Measurements from ENCODE around the gene PIP5K1B. TPM values are rescaled to one million over a fixed set of nuclear protein-coding genes. Genes with fewer than 3 reads are reported as not detected.

Gene PIP5K1B
- total RNA-seq, 1 experiment from 2014 or later, result 5.2 TPM

DNA sequence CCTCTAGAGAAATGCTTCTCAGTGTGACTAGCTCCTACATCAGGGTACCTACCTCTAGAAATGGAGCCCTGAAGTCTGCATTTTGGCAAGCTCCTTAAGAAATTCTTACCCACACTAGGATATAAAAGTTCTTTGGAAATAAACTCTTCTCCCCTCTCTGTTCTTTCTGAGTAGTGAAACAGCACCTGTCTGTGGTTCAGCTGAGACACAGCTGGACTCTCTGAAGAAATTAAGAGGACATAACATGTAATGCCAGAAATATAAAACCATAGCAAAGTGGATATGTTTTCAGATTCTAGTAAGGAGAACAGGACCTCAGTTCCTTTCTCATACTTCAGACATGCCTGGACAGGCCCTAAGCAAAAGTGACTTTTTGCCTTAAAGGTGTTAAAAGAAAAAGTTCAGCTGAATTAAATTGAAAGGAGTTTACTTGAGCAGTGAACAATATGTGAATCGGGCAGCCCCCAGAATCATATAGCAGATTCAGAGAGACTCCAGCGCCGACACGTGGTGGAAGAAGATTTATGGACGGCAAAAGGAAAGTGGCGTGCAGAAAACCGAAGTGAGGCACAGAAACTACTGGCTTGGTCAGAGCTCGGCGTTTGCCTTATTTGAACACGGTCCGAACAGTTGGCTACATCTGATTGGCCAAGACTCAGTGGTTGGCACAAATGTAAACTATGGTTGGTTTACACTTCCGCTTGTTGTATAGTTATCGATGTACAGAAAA lies 244.4 kb downstream of the PIP5K1B start:
- H3K4me3 Mint-ChIP-seq, result no peak overlapping the region
- no peaks in the 10 kb centered on the region for H3K36me3 Mint-ChIP-seq
- peaks cover 6% of the 10 kb centered on the region for H3K27me3 Mint-ChIP-seq (ENCODE audit: low read depth)
- H3K4me1 Mint-ChIP-seq, result peaks cover 82% of the 10 kb centered on the region
- POLR2A ChIA-PET, result no interaction called here
- CTCF ChIA-PET, result interaction anchor here (0.6 to 2.7 kb wide), 10 partner anchors 17 to 381 kb away, joined by 3 to 10 read pairs (median 4); no protein-coding TSS in a partner anchor
- no peaks in the 10 kb centered on the region for H3K9me3 Mint-ChIP-seq
- DNase-seq (ENCODE audit: low spot score) (no peak), ATAC-seq (no peak)
- no peak overlapping the region; the same call in none of the 2 replicates for H3K27ac Mint-ChIP-seq
- TF ChIP-seq EMX1 (CRISPR knock-in tag; IDR thresholded peaks at IDR 0.05) (no peak), RORB (CRISPR knock-in tag; IDR thresholded peaks at IDR 0.05) (no peak), CBFB (CRISPR knock-in tag; IDR thresholded peaks at IDR 0.05; ENCODE audit: low read depth) (no peak), MYBL2 (CRISPR knock-in tag; IDR thresholded peaks at IDR 0.05) (no peak), CREB1 (CRISPR knock-in tag; IDR thresholded peaks at IDR 0.05) (no peak), ELF4 (CRISPR knock-in tag; IDR thresholded peaks at IDR 0.05; ENCODE audit: low read depth) (no peak), ZNF416 (CRISPR knock-in tag; IDR thresholded peaks at IDR 0.05) (no peak)
- TF ChIP-seq, protein P1, sequence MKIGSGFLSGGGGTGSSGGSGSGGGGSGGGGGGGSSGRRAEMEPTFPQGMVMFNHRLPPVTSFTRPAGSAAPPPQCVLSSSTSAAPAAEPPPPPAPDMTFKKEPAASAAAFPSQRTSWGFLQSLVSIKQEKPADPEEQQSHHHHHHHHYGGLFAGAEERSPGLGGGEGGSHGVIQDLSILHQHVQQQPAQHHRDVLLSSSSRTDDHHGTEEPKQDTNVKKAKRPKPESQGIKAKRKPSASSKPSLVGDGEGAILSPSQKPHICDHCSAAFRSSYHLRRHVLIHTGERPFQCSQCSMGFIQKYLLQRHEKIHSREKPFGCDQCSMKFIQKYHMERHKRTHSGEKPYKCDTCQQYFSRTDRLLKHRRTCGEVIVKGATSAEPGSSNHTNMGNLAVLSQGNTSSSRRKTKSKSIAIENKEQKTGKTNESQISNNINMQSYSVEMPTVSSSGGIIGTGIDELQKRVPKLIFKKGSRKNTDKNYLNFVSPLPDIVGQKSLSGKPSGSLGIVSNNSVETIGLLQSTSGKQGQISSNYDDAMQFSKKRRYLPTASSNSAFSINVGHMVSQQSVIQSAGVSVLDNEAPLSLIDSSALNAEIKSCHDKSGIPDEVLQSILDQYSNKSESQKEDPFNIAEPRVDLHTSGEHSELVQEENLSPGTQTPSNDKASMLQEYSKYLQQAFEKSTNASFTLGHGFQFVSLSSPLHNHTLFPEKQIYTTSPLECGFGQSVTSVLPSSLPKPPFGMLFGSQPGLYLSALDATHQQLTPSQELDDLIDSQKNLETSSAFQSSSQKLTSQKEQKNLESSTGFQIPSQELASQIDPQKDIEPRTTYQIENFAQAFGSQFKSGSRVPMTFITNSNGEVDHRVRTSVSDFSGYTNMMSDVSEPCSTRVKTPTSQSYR (CRISPR knock-in tag; IDR thresholded peaks at IDR 0.05), result no peak
- TF ChIP-seq, protein P2, sequence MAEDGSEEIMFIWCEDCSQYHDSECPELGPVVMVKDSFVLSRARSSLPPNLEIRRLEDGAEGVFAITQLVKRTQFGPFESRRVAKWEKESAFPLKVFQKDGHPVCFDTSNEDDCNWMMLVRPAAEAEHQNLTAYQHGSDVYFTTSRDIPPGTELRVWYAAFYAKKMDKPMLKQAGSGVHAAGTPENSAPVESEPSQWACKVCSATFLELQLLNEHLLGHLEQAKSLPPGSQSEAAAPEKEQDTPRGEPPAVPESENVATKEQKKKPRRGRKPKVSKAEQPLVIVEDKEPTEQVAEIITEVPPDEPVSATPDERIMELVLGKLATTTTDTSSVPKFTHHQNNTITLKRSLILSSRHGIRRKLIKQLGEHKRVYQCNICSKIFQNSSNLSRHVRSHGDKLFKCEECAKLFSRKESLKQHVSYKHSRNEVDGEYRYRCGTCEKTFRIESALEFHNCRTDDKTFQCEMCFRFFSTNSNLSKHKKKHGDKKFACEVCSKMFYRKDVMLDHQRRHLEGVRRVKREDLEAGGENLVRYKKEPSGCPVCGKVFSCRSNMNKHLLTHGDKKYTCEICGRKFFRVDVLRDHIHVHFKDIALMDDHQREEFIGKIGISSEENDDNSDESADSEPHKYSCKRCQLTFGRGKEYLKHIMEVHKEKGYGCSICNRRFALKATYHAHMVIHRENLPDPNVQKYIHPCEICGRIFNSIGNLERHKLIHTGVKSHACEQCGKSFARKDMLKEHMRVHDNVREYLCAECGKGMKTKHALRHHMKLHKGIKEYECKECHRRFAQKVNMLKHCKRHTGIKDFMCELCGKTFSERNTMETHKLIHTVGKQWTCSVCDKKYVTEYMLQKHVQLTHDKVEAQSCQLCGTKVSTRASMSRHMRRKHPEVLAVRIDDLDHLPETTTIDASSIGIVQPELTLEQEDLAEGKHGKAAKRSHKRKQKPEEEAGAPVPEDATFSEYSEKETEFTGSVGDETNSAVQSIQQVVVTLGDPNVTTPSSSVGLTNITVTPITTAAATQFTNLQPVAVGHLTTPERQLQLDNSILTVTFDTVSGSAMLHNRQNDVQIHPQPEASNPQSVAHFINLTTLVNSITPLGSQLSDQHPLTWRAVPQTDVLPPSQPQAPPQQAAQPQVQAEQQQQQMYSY (CRISPR knock-in tag; IDR thresholded peaks at IDR 0.05), result no peak
- TF ChIP-seq, protein P3, sequence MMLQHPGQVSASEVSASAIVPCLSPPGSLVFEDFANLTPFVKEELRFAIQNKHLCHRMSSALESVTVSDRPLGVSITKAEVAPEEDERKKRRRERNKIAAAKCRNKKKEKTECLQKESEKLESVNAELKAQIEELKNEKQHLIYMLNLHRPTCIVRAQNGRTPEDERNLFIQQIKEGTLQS (CRISPR knock-in tag; conservative IDR thresholded peaks at IDR 0.05), result no peak

DNA sequence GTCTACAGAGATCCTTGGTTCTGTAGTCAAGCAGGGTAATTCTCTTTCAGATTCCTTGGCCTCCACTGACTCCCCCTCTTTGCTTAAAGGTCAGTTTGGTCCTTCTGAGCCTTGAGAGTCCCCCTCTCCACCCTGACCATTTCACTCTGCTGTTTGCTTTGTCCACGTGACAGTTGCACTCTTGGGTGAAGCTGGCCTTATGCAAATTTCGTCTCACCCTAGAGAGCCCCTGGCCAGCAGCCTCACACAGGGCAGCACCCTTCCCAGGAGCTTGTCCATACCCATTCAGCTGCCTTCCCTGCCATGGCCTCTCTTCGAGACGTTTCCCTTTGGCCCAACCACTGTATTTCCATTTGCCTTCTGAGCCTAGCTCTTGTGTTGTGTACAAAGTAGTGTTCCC lies 245.1 kb downstream of the PIP5K1B start:
- Mint-ChIP-seq H3K36me3 (no peaks in the 10 kb centered on the region), H3K9me3 (no peaks in the 10 kb centered on the region), H3K4me3 (no peak overlapping the region), H3K4me1 (peaks cover 86% of the 10 kb centered on the region), H3K27me3 (ENCODE audit: low read depth) (peaks cover 6% of the 10 kb centered on the region), H3K27ac (peak overlapping the region; percentile 67)
- ChIA-PET CTCF (interaction anchor here (0.7 to 2.7 kb wide), 9 partner anchors 16 to 382 kb away, joined by 3 to 10 read pairs (median 4); no protein-coding TSS in a partner anchor), POLR2A (no interaction called here)
- TF ChIP-seq, protein P4, sequence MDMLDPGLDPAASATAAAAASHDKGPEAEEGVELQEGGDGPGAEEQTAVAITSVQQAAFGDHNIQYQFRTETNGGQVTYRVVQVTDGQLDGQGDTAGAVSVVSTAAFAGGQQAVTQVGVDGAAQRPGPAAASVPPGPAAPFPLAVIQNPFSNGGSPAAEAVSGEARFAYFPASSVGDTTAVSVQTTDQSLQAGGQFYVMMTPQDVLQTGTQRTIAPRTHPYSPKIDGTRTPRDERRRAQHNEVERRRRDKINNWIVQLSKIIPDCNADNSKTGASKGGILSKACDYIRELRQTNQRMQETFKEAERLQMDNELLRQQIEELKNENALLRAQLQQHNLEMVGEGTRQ (CRISPR knock-in tag; IDR thresholded peaks at IDR 0.05), result peak; percentile 17; the same call in 1 of the 2 replicates
- no peak for TF ChIP-seq NR3C1 (CRISPR knock-in tag; conservative IDR thresholded peaks at IDR 0.05; ENCODE audit: low read depth)
- ATAC-seq, result no peak
- no peak for DNase-seq (ENCODE audit: low spot score)

DNA sequence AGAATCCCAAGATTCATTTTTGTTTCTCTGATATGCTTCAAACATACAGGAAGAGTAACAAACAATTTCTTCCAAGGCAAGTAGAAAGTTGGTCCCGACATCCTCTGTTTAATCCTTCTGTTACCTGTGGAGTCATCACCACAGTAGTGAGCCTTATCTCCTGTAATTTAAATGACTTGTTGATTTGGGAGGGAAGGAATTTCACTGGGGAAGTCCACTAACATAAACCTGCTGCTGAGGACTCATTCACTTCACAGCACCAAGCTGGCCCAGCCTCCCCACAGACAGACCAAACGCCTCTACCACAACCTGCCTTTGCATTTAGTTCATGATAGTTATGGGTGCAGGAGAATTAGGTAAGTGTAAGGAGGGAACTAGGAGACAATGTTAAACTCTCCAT lies 245.6 kb downstream of the PIP5K1B start:
- H3K27me3 Mint-ChIP-seq (ENCODE audit: low read depth), result peaks cover 6% of the 10 kb centered on the region
- no peaks in the 10 kb centered on the region for H3K9me3 Mint-ChIP-seq
- peak overlapping the region; percentile 67 for H3K27ac Mint-ChIP-seq
- H3K4me1 Mint-ChIP-seq, result peaks cover 84% of the 10 kb centered on the region
- H3K36me3 Mint-ChIP-seq, result no peaks in the 10 kb centered on the region
- no peak overlapping the region for H3K4me3 Mint-ChIP-seq
- ChIA-PET CTCF (interaction anchor here (1.1 to 2.7 kb wide), 6 partner anchors 15 to 383 kb away, joined by 3 to 10 read pairs (median 8); no protein-coding TSS in a partner anchor), POLR2A (no interaction called here)
- no peak for DNase-seq (ENCODE audit: low spot score)
- ATAC-seq, result peak; percentile 47
- TF ChIP-seq, protein P5, sequence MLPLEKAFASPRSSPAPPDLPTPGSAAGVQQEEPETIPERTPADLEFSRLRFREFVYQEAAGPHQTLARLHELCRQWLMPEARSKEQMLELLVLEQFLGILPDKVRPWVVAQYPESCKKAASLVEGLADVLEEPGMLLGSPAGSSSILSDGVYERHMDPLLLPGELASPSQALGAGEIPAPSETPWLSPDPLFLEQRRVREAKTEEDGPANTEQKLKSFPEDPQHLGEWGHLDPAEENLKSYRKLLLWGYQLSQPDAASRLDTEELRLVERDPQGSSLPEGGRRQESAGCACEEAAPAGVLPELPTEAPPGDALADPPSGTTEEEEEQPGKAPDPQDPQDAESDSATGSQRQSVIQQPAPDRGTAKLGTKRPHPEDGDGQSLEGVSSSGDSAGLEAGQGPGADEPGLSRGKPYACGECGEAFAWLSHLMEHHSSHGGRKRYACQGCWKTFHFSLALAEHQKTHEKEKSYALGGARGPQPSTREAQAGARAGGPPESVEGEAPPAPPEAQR (CRISPR knock-in tag; IDR thresholded peaks at IDR 0.05), result no peak
- TF ChIP-seq, protein P6, sequence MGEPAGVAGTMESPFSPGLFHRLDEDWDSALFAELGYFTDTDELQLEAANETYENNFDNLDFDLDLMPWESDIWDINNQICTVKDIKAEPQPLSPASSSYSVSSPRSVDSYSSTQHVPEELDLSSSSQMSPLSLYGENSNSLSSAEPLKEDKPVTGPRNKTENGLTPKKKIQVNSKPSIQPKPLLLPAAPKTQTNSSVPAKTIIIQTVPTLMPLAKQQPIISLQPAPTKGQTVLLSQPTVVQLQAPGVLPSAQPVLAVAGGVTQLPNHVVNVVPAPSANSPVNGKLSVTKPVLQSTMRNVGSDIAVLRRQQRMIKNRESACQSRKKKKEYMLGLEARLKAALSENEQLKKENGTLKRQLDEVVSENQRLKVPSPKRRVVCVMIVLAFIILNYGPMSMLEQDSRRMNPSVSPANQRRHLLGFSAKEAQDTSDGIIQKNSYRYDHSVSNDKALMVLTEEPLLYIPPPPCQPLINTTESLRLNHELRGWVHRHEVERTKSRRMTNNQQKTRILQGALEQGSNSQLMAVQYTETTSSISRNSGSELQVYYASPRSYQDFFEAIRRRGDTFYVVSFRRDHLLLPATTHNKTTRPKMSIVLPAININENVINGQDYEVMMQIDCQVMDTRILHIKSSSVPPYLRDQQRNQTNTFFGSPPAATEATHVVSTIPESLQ (CRISPR knock-in tag; IDR thresholded peaks at IDR 0.05), result no peak
- TF ChIP-seq CBFB (CRISPR knock-in tag; IDR thresholded peaks at IDR 0.05; ENCODE audit: low read depth), result no peak
- TF ChIP-seq, protein P7, sequence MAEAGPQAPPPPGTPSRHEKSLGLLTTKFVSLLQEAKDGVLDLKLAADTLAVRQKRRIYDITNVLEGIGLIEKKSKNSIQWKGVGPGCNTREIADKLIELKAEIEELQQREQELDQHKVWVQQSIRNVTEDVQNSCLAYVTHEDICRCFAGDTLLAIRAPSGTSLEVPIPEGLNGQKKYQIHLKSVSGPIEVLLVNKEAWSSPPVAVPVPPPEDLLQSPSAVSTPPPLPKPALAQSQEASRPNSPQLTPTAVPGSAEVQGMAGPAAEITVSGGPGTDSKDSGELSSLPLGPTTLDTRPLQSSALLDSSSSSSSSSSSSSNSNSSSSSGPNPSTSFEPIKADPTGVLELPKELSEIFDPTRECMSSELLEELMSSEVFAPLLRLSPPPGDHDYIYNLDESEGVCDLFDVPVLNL (CRISPR knock-in tag; IDR thresholded peaks at IDR 0.05; ENCODE audit: borderline replicate concordance, low read depth), result no peak
- TF ChIP-seq, protein P8, sequence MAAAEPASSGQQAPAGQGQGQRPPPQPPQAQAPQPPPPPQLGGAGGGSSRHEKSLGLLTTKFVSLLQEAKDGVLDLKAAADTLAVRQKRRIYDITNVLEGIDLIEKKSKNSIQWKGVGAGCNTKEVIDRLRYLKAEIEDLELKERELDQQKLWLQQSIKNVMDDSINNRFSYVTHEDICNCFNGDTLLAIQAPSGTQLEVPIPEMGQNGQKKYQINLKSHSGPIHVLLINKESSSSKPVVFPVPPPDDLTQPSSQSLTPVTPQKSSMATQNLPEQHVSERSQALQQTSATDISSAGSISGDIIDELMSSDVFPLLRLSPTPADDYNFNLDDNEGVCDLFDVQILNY (CRISPR knock-in tag; IDR thresholded peaks at IDR 0.05), result no peak
- TF ChIP-seq FOXP1 (CRISPR knock-in tag; IDR thresholded peaks at IDR 0.05; ENCODE audit: borderline replicate concordance), result no peak

Measured in WTC11 (cell line).